GM12873 (cell line): ENCODE measurements around the gene C4orf50.

Source experiments
- TF ChIP-seq, protein P1 (sequence below): IDR thresholded peaks from 2 replicates; pipeline ENCODE4 v1.5.1; 2012; ENCODE audit warnings: low read depth, mild to moderate bottlenecking, moderate library complexity, low read length, control low read depth; ENCODE audit not compliant: insufficient read depth; ENCODE audit errors: missing control alignments

Gene C4orf50

GRCh38 chr4:5899396-5899795 lies 118.8 kb downstream of the C4orf50 start:
- TF ChIP-seq, protein P1, sequence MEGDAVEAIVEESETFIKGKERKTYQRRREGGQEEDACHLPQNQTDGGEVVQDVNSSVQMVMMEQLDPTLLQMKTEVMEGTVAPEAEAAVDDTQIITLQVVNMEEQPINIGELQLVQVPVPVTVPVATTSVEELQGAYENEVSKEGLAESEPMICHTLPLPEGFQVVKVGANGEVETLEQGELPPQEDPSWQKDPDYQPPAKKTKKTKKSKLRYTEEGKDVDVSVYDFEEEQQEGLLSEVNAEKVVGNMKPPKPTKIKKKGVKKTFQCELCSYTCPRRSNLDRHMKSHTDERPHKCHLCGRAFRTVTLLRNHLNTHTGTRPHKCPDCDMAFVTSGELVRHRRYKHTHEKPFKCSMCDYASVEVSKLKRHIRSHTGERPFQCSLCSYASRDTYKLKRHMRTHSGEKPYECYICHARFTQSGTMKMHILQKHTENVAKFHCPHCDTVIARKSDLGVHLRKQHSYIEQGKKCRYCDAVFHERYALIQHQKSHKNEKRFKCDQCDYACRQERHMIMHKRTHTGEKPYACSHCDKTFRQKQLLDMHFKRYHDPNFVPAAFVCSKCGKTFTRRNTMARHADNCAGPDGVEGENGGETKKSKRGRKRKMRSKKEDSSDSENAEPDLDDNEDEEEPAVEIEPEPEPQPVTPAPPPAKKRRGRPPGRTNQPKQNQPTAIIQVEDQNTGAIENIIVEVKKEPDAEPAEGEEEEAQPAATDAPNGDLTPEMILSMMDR = no peak

- TF ChIP-seq, protein P1 = no peak
Observed at GRCh38 chr4:5897674-5898073, 120.6 kb downstream of the C4orf50 start.

GRCh38 chr4:5895287-5895686 lies 122.9 kb downstream of the C4orf50 start:
- TF ChIP-seq, protein P1 = no peak

- TF ChIP-seq, protein P1 = no peak
Observed at GRCh38 chr4:5894266-5894665, 124.0 kb downstream of the C4orf50 start.

- TF ChIP-seq, protein P1 = no peak
Observed at GRCh38 chr4:5893591-5893990, 124.6 kb downstream of the C4orf50 start.

- TF ChIP-seq, protein P1 = no peak
Observed at GRCh38 chr4:5893004-5893580, 125.1 kb downstream of the C4orf50 start, which contains the start of gene CRMP1. Gene CRMP1 (minus strand): TSS chr4:5893086. CDS start chr4:5892969, 117 bp downstream.

DNA sequence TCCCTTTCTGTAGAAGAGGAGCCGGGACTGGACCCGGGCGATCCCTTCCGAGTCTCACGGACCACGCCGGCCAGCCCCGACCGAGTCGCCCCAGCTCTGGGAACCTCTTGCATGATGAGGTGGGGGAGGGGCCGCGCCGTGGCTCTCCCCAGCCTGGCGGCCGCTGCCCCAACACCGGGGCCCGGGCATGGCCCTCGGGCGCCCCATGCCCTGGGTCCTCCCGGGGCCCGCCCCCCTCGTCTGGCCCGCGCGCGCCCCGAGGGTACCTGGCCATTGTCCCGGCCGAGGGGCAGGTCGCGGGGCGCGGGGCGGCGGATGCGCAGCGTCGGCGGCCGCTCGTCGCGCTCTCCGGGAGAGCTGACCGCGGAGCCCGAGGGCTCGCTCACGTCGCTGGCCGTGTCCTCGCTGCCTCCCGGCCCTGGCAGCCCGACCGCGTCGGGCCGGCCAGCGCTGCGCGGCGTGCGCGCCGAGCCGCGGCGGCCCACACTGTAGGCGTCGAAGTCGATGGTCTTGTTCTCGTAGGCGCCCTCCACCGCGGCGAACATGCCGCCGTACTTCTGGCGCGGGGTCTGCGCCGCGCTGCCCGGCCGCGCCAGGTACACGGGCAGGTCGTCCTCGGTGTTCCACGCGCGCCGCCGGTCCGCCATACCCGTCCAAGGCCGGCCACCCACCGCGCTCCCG lies 125.8 kb downstream of the C4orf50 start:
- TF ChIP-seq, protein P1 = no peak
